ENCODE data around the gene CASP8AP2.
"Not testable (repeated sequence)": the region's sequence is repeated elsewhere in the genome, so short reads cannot be mapped to it uniquely, and the experiment has no call there.

DNA sequence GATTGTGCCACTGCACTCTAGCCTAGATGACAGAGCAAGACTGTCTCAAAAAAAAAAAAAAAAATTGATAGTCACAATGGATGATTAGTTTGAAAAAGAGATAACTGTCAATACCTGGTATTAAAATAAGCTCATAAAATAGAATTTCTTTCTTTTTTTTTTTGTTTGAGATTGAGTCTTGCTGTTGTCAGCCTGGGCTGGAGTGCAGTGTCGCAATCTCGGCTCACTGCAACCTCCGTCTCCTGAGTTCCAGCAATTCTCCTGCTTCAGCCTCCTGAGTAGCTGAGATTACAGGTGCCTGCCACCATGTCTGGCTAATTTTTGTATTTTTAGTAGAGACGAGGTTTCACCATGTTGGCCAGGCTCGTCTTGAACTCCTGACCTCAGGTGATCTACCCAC, 17.8 kb downstream of the CASP8AP2 start:
- TF ChIP-seq, protein P1, sequence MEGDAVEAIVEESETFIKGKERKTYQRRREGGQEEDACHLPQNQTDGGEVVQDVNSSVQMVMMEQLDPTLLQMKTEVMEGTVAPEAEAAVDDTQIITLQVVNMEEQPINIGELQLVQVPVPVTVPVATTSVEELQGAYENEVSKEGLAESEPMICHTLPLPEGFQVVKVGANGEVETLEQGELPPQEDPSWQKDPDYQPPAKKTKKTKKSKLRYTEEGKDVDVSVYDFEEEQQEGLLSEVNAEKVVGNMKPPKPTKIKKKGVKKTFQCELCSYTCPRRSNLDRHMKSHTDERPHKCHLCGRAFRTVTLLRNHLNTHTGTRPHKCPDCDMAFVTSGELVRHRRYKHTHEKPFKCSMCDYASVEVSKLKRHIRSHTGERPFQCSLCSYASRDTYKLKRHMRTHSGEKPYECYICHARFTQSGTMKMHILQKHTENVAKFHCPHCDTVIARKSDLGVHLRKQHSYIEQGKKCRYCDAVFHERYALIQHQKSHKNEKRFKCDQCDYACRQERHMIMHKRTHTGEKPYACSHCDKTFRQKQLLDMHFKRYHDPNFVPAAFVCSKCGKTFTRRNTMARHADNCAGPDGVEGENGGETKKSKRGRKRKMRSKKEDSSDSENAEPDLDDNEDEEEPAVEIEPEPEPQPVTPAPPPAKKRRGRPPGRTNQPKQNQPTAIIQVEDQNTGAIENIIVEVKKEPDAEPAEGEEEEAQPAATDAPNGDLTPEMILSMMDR (IDR thresholded peaks at IDR 0.05) = not testable (repeated sequence)
- TF ChIP-seq POLR2A (IDR thresholded peaks at IDR 0.05) = not testable (repeated sequence)

Data from lower leg skin (tissue), 3 donors.